ENCODE data around the gene CALCB.

DNA sequence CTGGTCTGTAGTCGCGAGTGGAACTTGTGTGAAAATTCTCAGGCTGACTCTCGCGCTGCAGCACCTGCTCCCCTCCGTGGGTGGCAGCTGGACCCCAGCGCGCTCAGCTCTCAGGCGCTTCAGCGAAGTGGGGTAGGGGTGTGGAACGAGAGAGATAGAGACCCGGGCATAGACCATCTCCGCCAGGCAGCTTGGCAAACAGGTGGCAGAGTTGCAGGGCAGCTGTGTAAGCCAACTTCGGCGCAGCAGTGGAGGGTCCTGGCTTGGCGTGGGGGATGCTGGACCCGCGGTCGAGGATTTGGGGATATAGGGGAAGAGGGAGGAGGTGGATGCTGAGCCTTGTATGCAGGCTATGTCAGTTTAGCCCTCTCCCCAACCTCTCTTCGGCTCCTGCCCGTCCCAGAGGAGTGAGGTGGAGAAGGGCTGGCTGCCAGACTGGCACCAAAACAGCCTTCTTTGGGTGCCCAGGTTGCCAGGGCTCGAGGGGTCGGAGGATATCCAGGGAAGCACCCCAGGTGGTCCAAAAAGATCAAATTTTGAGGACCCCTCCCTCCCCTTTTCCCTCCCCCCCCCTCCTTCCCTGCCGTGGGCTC, 746 bp upstream of the CALCB start:
- TF ChIP-seq, protein P1, sequence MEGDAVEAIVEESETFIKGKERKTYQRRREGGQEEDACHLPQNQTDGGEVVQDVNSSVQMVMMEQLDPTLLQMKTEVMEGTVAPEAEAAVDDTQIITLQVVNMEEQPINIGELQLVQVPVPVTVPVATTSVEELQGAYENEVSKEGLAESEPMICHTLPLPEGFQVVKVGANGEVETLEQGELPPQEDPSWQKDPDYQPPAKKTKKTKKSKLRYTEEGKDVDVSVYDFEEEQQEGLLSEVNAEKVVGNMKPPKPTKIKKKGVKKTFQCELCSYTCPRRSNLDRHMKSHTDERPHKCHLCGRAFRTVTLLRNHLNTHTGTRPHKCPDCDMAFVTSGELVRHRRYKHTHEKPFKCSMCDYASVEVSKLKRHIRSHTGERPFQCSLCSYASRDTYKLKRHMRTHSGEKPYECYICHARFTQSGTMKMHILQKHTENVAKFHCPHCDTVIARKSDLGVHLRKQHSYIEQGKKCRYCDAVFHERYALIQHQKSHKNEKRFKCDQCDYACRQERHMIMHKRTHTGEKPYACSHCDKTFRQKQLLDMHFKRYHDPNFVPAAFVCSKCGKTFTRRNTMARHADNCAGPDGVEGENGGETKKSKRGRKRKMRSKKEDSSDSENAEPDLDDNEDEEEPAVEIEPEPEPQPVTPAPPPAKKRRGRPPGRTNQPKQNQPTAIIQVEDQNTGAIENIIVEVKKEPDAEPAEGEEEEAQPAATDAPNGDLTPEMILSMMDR (conservative IDR thresholded peaks at IDR 0.05; ENCODE audit: low read depth, low read length): no peak
- no peak for TF ChIP-seq EZH2 (IDR thresholded peaks at IDR 0.05; ENCODE audit: borderline replicate concordance, low read depth, low read length, poor library complexity, severe bottlenecking)
